ENCODE data around the gene GP1BA.
"Not testable (repeated sequence)": the region's sequence is repeated elsewhere in the genome, so short reads cannot be mapped to it uniquely, and the experiment has no call there.

The GP1BA gene

DNA sequence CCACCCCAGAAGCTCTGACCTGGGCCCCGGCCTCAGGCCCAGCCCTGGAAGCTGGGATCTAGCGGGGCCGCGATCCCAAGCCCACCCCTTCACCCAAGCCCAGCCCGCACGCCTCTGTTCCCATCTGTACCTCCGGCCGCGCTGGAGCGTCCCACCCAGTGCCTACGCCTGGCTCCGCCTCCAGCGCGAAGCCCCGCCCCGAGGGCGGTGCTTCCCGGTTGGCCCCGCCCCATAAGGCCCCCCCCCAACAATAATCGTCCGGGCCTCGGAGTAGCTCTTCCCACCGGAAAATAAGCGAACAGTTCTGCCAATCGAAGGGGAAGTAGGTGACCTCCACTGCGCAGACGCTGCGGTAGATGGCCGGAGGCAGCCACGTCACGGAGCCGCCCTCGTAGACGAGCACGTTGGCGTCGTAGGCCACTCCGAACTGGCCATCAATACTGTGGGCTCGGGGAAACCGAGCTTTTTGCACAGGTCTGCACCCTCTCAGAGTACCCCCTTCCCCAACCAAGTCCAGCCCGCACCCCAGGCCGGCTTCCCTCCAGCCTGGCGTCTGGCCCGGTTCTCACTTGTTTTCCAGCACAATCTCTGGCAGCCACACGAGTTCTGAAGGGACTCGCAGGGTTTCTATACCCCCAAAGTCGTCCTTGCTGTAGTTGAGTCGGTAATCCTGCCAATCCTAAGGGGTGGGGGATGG is 30.3 kb upstream of the GP1BA start:
- DNase-seq (ENCODE audit: low read depth, low spot score): no peak

DNA sequence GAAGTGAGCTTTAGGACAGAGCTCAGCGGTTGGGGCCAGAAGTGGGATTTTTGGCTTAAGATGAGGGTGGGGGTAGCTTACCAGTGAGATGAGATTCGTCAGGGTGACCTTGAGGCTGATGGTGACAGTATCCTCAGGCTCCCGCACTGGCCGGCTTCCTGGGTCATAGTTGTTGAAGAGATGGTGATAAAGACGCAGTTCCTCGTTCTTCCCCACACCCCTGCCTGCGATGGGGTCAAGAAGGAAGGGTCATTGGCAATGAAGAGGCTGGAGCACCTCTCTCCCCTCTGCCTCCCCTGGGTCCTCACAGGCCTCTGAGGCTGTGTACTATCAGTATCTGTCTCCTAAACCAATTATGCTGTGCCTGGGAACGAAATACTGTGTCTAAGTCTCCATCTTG is 29.5 kb upstream of the GP1BA start:
- no peak for DNase-seq (ENCODE audit: low read depth, low spot score)

DNA sequence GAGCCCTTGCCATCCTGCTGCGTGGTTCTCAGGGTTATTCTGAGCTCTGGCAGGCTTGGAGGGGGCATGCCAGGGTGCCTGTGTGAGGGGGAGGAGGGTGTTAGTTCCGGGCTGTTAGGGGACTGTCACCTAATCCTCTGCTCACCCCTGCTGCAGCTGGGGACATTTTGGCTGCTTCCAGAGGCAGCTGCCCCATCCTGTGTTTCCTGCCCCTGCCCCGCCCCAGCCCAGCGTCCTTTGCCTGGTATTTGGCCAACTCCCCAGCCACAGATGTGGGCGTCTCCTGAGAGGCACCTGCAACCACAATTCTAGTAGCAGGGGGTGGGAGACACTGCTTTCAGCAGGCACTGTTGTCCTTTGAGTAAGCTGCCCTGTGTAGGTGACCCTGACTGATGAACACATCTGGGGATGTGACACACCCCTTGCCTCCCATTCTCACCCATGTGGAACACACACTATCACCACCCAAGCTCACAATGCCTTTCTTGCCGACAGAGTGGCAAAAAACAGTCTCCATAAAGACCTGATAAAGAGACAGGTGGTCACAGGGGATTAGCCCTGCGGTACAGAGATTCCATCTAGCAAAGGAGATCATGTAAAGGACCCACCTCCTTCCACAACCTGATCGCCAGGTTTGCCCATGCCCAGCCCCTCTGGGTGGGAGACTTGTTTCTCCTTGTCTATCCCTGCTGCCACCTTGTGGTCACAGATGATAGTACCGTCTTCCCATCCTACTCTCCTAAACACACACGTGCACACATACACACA is 28.8 kb upstream of the GP1BA start, which contains the start of gene CHRNE:
TSS of gene CHRNE (minus strand) at position 48 of the 768 bp plus-strand sequence. CDS start at position 13, 35 bp downstream.
- peak; percentile 74 for DNase-seq (ENCODE audit: low read depth, low spot score)

DNA sequence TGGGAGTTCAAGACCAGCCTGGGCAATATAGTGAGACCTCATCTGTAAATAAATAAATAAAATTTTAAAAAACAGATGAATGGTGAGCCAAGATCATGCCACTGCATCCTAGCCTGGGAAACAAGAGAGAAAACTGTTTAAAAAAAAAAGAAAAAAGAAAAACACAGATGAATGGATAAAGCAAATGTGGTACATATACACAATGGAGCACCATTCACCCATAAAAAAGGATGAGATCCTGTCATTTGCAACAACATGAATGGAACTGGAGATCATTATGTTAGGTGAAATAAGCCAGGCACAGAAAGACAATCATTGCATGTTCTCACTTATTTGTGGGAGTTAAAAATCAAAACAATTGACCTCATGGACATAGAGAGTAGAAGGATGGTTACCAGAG is 25.4 kb upstream of the GP1BA start:
- DNase-seq (ENCODE audit: low read depth, low spot score): not testable (repeated sequence)

- DNase-seq (ENCODE audit: low read depth, low spot score): no peak
Measured at GRCh38 chr17:4908301-4908700, 23.8 kb upstream of the GP1BA start.

- no peak for DNase-seq (ENCODE audit: low read depth, low spot score)
Measured at GRCh38 chr17:4908711-4909496, 23.2 kb upstream of the GP1BA start.

GRCh38 chr17:4913994-4914393 is 18.1 kb upstream of the GP1BA start:
- DNase-seq (ENCODE audit: low read depth, low spot score): no peak

- DNase-seq (ENCODE audit: low read depth, low spot score): not testable (repeated sequence)
Measured at GRCh38 chr17:4914551-4914950, 17.5 kb upstream of the GP1BA start.

DNA sequence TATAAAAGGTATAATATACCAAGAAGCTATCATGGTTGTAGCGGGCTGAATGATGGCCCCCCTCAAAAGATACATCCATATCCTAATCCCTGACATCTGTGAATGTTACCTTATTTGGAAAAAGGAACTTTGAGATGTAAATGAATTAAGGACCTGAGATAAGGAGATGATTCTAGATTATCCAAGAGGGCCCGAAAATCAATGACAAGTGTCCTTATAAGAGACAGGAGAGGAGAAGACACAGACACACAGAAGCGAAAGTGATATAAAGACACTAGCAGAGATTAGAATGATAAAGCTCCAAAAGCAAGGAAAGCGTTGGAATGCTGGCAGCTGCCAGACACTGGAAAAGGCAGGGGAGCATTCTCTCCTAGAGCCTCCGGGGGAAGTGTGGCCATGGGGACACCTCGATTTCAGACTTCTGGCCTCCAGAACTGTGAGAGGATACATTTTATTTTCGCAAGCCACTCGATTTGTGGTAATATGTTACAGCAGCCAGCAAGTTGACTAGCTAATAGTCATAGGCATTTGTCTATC is 12.5 kb upstream of the GP1BA start:
- no peak for DNase-seq (ENCODE audit: low read depth, low spot score)

GRCh38 chr17:4920351-4921048 is 11.6 kb upstream of the GP1BA start:
- DNase-seq (ENCODE audit: low read depth, low spot score): no peak

GRCh38 chr17:4921320-4921719 is 10.8 kb upstream of the GP1BA start:
- DNase-seq (ENCODE audit: low read depth, low spot score): no peak

- not testable (repeated sequence) for DNase-seq (ENCODE audit: low read depth, low spot score)
Measured at GRCh38 chr17:4926577-4927335, 5.3 kb upstream of the GP1BA start.

DNA sequence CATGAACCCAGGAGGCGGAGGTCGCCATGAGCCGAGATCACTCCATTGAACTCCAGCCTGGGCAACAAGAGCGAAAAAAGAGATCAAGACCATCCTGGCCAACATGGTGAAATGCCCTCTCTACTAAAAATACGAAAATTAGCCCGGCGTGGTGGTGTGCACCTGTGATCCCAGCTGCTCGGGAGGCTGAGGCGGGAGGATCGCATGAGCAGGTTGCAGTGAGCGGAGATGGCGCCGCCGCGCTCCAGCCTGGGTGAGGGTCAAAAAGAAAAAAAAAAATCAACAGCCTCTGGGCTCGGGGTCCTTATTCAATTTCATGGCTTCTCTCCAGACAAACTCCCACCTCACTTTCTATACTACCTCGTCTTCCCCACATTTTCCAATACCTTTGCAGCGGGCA is 3.2 kb upstream of the GP1BA start:
- DNase-seq (ENCODE audit: low read depth, low spot score): no peak

DNA sequence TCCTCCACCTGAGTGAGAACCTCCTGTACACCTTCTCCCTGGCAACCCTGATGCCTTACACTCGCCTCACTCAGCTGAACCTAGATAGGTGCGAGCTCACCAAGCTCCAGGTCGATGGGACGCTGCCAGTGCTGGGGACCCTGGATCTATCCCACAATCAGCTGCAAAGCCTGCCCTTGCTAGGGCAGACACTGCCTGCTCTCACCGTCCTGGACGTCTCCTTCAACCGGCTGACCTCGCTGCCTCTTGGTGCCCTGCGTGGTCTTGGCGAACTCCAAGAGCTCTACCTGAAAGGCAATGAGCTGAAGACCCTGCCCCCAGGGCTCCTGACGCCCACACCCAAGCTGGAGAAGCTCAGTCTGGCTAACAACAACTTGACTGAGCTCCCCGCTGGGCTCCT is 679 bp downstream of the GP1BA start:
- DNase-seq (ENCODE audit: low read depth, low spot score): no peak

DNA sequence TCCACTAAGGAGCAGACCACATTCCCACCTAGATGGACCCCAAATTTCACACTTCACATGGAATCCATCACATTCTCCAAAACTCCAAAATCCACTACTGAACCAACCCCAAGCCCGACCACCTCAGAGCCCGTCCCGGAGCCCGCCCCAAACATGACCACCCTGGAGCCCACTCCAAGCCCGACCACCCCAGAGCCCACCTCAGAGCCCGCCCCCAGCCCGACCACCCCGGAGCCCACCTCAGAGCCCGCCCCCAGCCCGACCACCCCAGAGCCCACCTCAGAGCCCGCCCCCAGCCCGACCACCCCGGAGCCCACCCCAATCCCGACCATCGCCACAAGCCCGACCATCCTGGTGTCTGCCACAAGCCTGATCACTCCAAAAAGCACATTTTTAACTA is 1.6 kb downstream of the GP1BA start:
- no peak for DNase-seq (ENCODE audit: low read depth, low spot score)

GRCh38 chr17:4934173-4934979 is 2.3 kb downstream of the GP1BA start:
- DNase-seq (ENCODE audit: low read depth, low spot score): no peak

- no peak for DNase-seq (ENCODE audit: low read depth, low spot score)
Measured at GRCh38 chr17:4935650-4936049, 3.6 kb downstream of the GP1BA start.

GRCh38 chr17:4936436-4936835 is 4.4 kb downstream of the GP1BA start:
- DNase-seq (ENCODE audit: low read depth, low spot score): no peak

- no peak for DNase-seq (ENCODE audit: low read depth, low spot score)
Measured at GRCh38 chr17:4937553-4937952, 5.5 kb downstream of the GP1BA start.

GRCh38 chr17:4938069-4938491 is 6.0 kb downstream of the GP1BA start:
- no peak for DNase-seq (ENCODE audit: low read depth, low spot score)
